ENCODE results near the gene GATB. TPM values are rescaled to one million over a fixed set of nuclear protein-coding genes. Genes with fewer than 3 reads are reported as not detected.

The GATB gene
- total RNA-seq, 1 donor from 2014 or later = 14.2 TPM

GRCh38 chr4:151796106-151796505 is 35.3 kb upstream of the GATB start:
- TF ChIP-seq CTCF (IDR thresholded peaks at IDR 0.05) = no peak
- no peaks in the 10 kb centered on the region for H3K4me1 ChIP-seq
- no peak overlapping the region for H3K4me3 ChIP-seq
- H3K36me3 ChIP-seq = no peaks in the 10 kb centered on the region
- DNase-seq (no peak), ATAC-seq (no peak)
- no peaks in the 10 kb centered on the region for H3K9me3 ChIP-seq
- no peak overlapping the region for H3K27ac ChIP-seq
- intact Hi-C loops (cut with DNase I) = no loop called here
- no peaks in the 10 kb centered on the region for H3K27me3 ChIP-seq (ENCODE audit: low read depth)

DNA sequence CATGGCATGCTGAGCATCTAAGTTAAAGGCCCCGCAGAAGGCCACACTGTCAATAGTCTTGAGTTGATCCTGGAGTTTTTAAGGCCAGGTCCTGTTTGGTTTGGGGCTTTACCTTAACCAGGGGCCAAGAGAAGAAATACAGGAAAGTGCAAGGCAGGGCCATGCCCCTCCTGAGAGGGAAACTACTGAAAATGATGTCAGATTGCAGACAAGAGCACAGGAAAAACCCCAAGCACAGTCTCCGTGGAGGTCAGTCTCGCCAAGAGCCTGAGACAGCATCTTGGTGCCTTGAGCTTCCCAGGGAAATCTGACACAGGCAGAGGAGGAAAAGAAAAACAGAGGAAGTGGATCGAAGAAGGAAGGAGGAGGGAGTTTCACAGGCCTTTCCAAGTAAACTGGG is 32.2 kb upstream of the GATB start:
- no peak for TF ChIP-seq CTCF (IDR thresholded peaks at IDR 0.05)
- no peak overlapping the region for H3K27ac ChIP-seq
- intact Hi-C loops (cut with DNase I) = no loop called here

DNA sequence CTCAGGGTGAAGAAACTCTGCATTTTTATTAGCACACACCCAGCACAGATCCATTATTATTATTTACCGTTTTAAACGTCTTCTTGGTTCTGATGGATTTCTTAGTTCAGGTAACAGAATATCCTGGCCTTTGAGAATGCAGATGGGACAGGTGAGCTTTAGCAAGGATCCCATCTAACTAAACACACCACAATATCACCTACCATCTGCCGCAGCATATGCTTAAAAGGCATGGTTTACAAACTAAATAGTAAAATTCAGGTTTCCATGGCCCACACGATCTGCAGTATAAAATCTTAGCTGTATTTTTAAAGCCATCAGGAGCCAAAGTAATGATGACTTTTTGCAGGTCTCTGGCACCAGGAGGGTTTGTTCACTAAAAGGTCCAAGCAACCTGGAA is 31.7 kb upstream of the GATB start:
- no peak for TF ChIP-seq CTCF (IDR thresholded peaks at IDR 0.05)
- Histone ChIP-seq H3K4me1 (no peaks in the 10 kb centered on the region), H3K4me3 (no peak overlapping the region), H3K36me3 (no peaks in the 10 kb centered on the region), H3K9me3 (no peaks in the 10 kb centered on the region), H3K27ac (no peak overlapping the region), H3K27me3 (ENCODE audit: low read depth) (no peaks in the 10 kb centered on the region)
- DNase-seq = no peak
- intact Hi-C loops (cut with DNase I) = no loop called here
- no peak for ATAC-seq

More for the DNA sequence above, 32.2 kb upstream of the GATB start:
- Histone ChIP-seq H3K36me3 (no peaks in the 10 kb centered on the region), H3K27me3 (ENCODE audit: low read depth) (no peaks in the 10 kb centered on the region), H3K9me3 (no peaks in the 10 kb centered on the region), H3K4me3 (no peak overlapping the region), H3K4me1 (no peaks in the 10 kb centered on the region)
- ATAC-seq (no peak), DNase-seq (no peak)

DNA sequence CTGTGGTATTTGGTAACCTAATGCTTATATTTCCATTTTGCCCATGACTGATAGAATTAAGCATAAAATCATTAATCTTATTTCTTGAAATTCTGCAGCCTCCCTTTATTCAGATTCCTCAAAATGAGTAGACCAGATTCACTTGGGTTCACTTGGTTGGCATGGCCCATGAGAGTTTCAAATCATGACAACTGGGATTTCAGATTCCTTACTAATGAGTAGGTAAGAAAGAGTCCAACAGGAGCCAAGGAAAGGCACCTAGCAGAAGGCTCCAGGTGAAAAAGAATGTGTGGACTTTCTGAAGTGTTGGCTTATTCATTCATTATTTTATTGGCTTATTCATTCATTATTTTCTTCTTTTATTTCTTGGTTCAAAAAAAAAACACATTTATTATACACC is 27.2 kb upstream of the GATB start:
- Histone ChIP-seq H3K27ac (no peak overlapping the region), H3K27me3 (ENCODE audit: low read depth) (no peaks in the 10 kb centered on the region), H3K9me3 (no peaks in the 10 kb centered on the region), H3K36me3 (no peaks in the 10 kb centered on the region), H3K4me3 (no peak overlapping the region), H3K4me1 (no peaks in the 10 kb centered on the region)
- TF ChIP-seq CTCF (IDR thresholded peaks at IDR 0.05) = no peak
- ATAC-seq = no peak
- no peak for DNase-seq
- intact Hi-C loops (cut with DNase I) = no loop called here

DNA sequence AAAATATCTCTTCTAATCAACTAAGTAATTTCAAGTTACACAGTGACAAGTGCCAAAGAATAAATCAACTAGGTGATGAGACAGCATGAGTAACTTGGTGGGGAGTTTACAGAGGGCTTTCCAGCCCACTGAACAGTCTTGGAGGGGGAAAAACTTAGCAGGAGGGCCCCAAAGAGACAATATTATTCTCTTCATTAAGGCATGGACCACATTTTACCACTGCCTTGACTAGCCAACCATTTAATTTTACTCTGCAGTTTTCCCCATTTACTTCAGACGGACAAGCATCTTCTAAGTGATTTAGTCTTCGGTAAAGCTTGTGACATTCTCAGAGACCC is 25.3 kb upstream of the GATB start:
- no peak overlapping the region for H3K27ac ChIP-seq
- H3K4me3 ChIP-seq = no peak overlapping the region
- ATAC-seq (no peak), DNase-seq (no peak)
- no peaks in the 10 kb centered on the region for H3K27me3 ChIP-seq (ENCODE audit: low read depth)
- H3K9me3 ChIP-seq = no peaks in the 10 kb centered on the region
- TF ChIP-seq CTCF (IDR thresholded peaks at IDR 0.05) = no peak
- no peaks in the 10 kb centered on the region for H3K36me3 ChIP-seq
- intact Hi-C loops (cut with DNase I) = no loop called here
- H3K4me1 ChIP-seq = no peaks in the 10 kb centered on the region
